K562 (cell line): ENCODE results near the gene IGF2. TPM values are rescaled to one million over a fixed set of nuclear protein-coding genes. Genes with fewer than 3 reads are reported as not detected.

Experiments used
- ATAC-seq: fragments of 200-7000 bp; cut with Tn5 transposase; 3 replicates; pipeline ENCODE4 v1.9.1; 2020; ENCODE audit warnings: moderate library complexity
- BruUV-seq: library from RNA; stranded (reverse); fragments of 400-500 nt; replicated peaks from 2 replicates; lab custom pipeline; 2021; lab: Mats Ljungman, UMichigan
- CTCF ChIA-PET: fragments of 300-600 bp; formaldehyde crosslinking; extraction: SDS; loops from one replicate; lab custom pipeline; 2021; ENCODE audit warnings: low intra/inter-chr PET ratio; lab: Yijun Ruan, JAX
- POLR2A ChIA-PET: fragments of 300-600, 350-650 bp; sonication (Branson Sonifier 250); formaldehyde crosslinking; extraction: SDS; loops from one replicate; lab custom pipeline; 2021; ENCODE audit warnings: antibody characterized with exemption, inconsistent platforms; lab: Yijun Ruan, JAX
- DNase-seq, 4 experiments: peaks; one replicate each; pipeline versions ENCODE4 v3.0.0 to v3.0.0-alpha.2; 2011 to 2018; ENCODE audit warnings: low spot score in 3 of 4, mixed read lengths in 3 of 4; ENCODE audit errors: extremely low read depth in 1 of 4
- FAIRE-seq: peaks from 2 replicates; lab custom pipeline; 2011; peaks lifted over from hg19 to GRCh38; lab: Jason Lieb, UNC
- H2AFZ ChIP-seq: 2 replicates; pipeline ENCODE4 v1.6.0; 2011; ENCODE audit warnings: low read depth, low read length, control low read depth, inconsistent platforms
- H3K27ac ChIP-seq: fragments of 200-600 bp; 3 replicates; pipeline ENCODE4 v1.8.0; 2011; ENCODE audit warnings: low read depth, mild to moderate bottlenecking, control low read depth, inconsistent platforms, low read length, moderate library complexity, mixed read lengths; ENCODE audit errors: extremely low read depth
- H3K27me3 ChIP-seq, 2 experiments: fragments of 300-600 bp in 1 of 2; 2 replicates in 1 of 2; 3 replicates in 1 of 2; pipeline versions ENCODE4 v1.6.0 to v1.8.0; 2011; ENCODE audit warnings: inconsistent platforms in 2 of 2, low read length in 2 of 2, mild to moderate bottlenecking in 1 of 2, mixed read lengths in 1 of 2, moderate library complexity in 1 of 2; ENCODE audit not compliant: control insufficient read depth in 2 of 2, insufficient read depth in 2 of 2
- H3K36me3 ChIP-seq: fragments of 300-600 bp; 3 replicates; pipeline ENCODE4 v1.8.0; 2011; ENCODE audit warnings: mild to moderate bottlenecking, low read length, inconsistent platforms; ENCODE audit not compliant: control insufficient read depth, insufficient read depth
- H3K4me1 ChIP-seq, 2 experiments: fragments of 200-600 bp in 1 of 2; replicated peaks in 1 of 2; 2 replicates in 1 of 2; 3 replicates in 1 of 2; pipeline versions ENCODE4 v1.5.1 to v1.8.0; 2011; ENCODE audit warnings: inconsistent platforms in 2 of 2, low read length in 2 of 2, mild to moderate bottlenecking in 1 of 2, mixed read lengths in 1 of 2, moderate library complexity in 1 of 2; ENCODE audit not compliant: control insufficient read depth in 2 of 2, insufficient read depth in 2 of 2
- H3K4me2 ChIP-seq: 2 replicates; pipeline ENCODE4 v1.6.1; 2011; ENCODE audit warnings: low read length, control low read depth, inconsistent platforms, mixed read lengths; ENCODE audit not compliant: insufficient read depth
- H3K4me3 ChIP-seq: fragments of 200-600 bp; sonication (generic), shearing (Covaris generic); 2 replicates; pipeline ENCODE4 v1.5.1; 2016; ENCODE audit warnings: control low read depth, inconsistent platforms
- H3K79me2 ChIP-seq: fragments of 200-600 bp; 3 replicates; pipeline ENCODE4 v1.8.0; 2011; ENCODE audit warnings: low read length, inconsistent platforms; ENCODE audit not compliant: control insufficient read depth, insufficient read depth
- H3K9ac ChIP-seq, 2 experiments: 2 replicates each; pipeline versions ENCODE4 v1.6.0 to v1.6.1; 2011; ENCODE audit warnings: low read depth in 2 of 2, low read length in 2 of 2, control low read depth in 1 of 2, inconsistent platforms in 1 of 2, mild to moderate bottlenecking in 1 of 2, mixed read lengths in 1 of 2; ENCODE audit not compliant: insufficient read depth in 1 of 2
- H3K9me1 ChIP-seq: one replicate; pipeline ENCODE4 v1.6.0; 2011; ENCODE audit warnings: inconsistent platforms, mild to moderate bottlenecking, low read length, moderate library complexity; ENCODE audit not compliant: control insufficient read depth, insufficient read depth
- H3K9me3 ChIP-seq: replicated peaks from 2 replicates; pipeline ENCODE4 v1.5.1; 2011; ENCODE audit warnings: low read depth, low read length, inconsistent platforms; ENCODE audit not compliant: control insufficient read depth, insufficient read depth
- H4K20me1 ChIP-seq: replicated peaks from 2 replicates; pipeline ENCODE4 v1.6.1; 2011; ENCODE audit warnings: low read length, inconsistent platforms, mixed read lengths; ENCODE audit not compliant: control insufficient read depth, insufficient read depth
- IFI16 ChIP-seq: fragments of 250-450 bp; sonication (Bioruptor Pico); IDR thresholded peaks from 2 replicates; pipeline ENCODE4 v2.1.2; 2022; ENCODE audit warnings: mild to moderate bottlenecking, inconsistent platforms
- SIX5 ChIP-seq, 2 experiments: IDR thresholded peaks; 2 replicates each; pipeline ENCODE4 v1.6.1; 2011; ENCODE audit warnings: low read length in 2 of 2, borderline replicate concordance in 1 of 2, low read depth in 1 of 2, mild to moderate bottlenecking in 1 of 2, moderate library complexity in 1 of 2; ENCODE audit not compliant: insufficient read depth in 1 of 2
- SMAD1 ChIP-seq: fragments of 150-350 bp; IDR thresholded peaks from 2 replicates; pipeline ENCODE4 v1.6.1; 2014; ENCODE audit warnings: low read length, low read depth; ENCODE audit not compliant: partially characterized antibody
- SMARCB1 ChIP-seq: IDR thresholded peaks from 2 replicates; pipeline ENCODE4 v1.6.1; 2011; ENCODE audit warnings: improper control_type of control experiment, low read depth; ENCODE audit not compliant: insufficient read length
- STAT5B ChIP-seq: fragments of 250-450 bp; sonication (Bioruptor Pico); IDR thresholded peaks from 2 replicates; pipeline ENCODE4 v1.8.0; 2021; ENCODE audit warnings: mild to moderate bottlenecking, inconsistent platforms
- ZSCAN29 ChIP-seq: fragments of 450-650 bp; IDR thresholded peaks from 2 replicates; pipeline ENCODE4 v1.6.1; 2017
- WGBS: fragments of 100-300 bp; shearing (Covaris generic); methylation state at CpG from one replicate; pipeline ENCODE4 v1.1.6; 2016; ENCODE audit warnings: low coverage, mixed read lengths; ENCODE audit not compliant: insufficient coverage; ENCODE audit errors: missing lambda C conversion rate; 5-methylcytosine and 5-hydroxymethylcytosine counted together
- in situ Hi-C: fragments of 300-500 bp; cut with MboI; formaldehyde crosslinking; loops from 4 replicates; pipeline ENCODE4 v1.15.0; 2018; ENCODE audit warnings: inconsistent platforms, mixed read lengths
- intact Hi-C: fragments of 100-400 bp; cut with micrococcal nuclease; formaldehyde crosslinking; loops from 2 replicates; pipeline ENCODE4 v1.14.2; 2022
- polyA plus RNA-seq, 8 experiments: library from polyadenylated mRNA; depleted of rRNA in 4 of 8; stranded (reverse) in 5 of 8; unstranded in 3 of 8; fragments of >200 nt; fragmentation: Nextera tagmentation in 2 of 8; fragmentation: Illumina TruSeq in 1 of 8; extraction: Ambion mirVana in 2 of 8; extraction: Trizol in 1 of 8; gene quantifications; 2 replicates each; pipeline versions ENCODE4 v1.2.1 to v1.2.3, GENCODE V29; 2011 to 2014; ENCODE audit warnings: inconsistent platforms in 1 of 8, missing spikeins in 1 of 8
- total RNA-seq, 7 experiments: library from RNA; depleted of rRNA in 6 of 7; stranded (reverse); fragments of >200 nt in 6 of 7; fragmentation: Illumina TruSeq in 2 of 7; extraction: Trizol in 2 of 7; gene quantifications; 2 replicates each; pipeline versions ENCODE4 v1.2.1 to v1.2.3, GENCODE V29; 2011 to 2021; ENCODE audit warnings: low replicate concordance in 1 of 7
- TF ChIP-seq, protein P1 (sequence below): IDR thresholded peaks from 2 replicates; pipeline ENCODE4 v1.6.1; 2014; ENCODE audit warnings: antibody characterized with exemption
- TF ChIP-seq, protein P2 (sequence below), 2 experiments: fragments of 450-650 bp; formaldehyde crosslinking in 1 of 2; IDR thresholded peaks; 2 replicates each; pipeline versions ENCODE4 v1.4.0 to v1.6.1; 2014 to 2020; ENCODE audit warnings: mild to moderate bottlenecking in 2 of 2, borderline replicate concordance in 1 of 2, low read depth in 1 of 2
- TF ChIP-seq, protein P3 (sequence below): fragments of 250-450 bp; sonication (Bioruptor Pico); IDR thresholded peaks from 2 replicates; pipeline ENCODE4 v1.5.0; 2021

The IGF2 gene
- total and polyA plus RNA-seq, 9 of the 15 experiments (the other 6 are each of a cell fraction or from before 2014, with no cell fraction given): 0.16 TPM; not detected in 8

DNA sequence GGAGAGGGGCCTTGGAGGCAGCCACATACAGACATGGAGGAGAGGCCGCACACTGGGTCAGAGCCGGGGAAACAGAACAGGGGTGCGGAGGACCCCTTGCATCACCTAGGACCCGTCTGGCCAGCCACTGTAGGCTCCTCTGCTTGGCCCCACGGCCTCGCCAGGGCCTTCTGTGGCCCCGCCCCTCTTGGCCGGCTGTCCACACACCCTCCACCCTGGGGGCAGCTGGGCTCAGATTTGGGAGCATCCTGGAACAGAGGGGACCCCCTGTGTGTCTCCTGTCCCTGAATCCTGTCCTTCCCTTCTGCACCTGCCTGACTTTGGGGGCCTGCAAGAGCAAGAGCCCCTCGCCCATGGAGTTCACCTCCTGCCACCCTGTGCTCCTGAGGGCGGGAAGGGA, 40.3 kb upstream of the IGF2 start:
- no peak for FAIRE-seq
- H3K4me1 ChIP-seq: peaks cover 0 to 9% of the 10 kb centered on the region in 2 experiments; a peak in 2 of 5 replicates
- CTCF ChIA-PET: no interaction called here
- TF ChIP-seq ZSCAN29 (no peak), SMAD1 (no peak), IFI16 (CRISPR knock-in tag) (no peak), SMARCB1 (no peak), STAT5B (no peak), SIX5 (IDR thresholded peaks at IDR 0.05; ENCODE audit: borderline replicate concordance in 1 of 2, insufficient read depth in 1 of 2, low read depth in 1 of 2, low read length in 2 of 2) (no peak)
- TF ChIP-seq, protein P1, sequence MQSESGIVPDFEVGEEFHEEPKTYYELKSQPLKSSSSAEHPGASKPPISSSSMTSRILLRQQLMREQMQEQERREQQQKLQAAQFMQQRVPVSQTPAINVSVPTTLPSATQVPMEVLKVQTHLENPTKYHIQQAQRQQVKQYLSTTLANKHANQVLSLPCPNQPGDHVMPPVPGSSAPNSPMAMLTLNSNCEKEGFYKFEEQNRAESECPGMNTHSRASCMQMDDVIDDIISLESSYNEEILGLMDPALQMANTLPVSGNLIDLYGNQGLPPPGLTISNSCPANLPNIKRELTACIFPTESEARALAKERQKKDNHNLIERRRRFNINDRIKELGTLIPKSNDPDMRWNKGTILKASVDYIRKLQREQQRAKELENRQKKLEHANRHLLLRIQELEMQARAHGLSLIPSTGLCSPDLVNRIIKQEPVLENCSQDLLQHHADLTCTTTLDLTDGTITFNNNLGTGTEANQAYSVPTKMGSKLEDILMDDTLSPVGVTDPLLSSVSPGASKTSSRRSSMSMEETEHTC: no peak
- TF ChIP-seq, protein P2, sequence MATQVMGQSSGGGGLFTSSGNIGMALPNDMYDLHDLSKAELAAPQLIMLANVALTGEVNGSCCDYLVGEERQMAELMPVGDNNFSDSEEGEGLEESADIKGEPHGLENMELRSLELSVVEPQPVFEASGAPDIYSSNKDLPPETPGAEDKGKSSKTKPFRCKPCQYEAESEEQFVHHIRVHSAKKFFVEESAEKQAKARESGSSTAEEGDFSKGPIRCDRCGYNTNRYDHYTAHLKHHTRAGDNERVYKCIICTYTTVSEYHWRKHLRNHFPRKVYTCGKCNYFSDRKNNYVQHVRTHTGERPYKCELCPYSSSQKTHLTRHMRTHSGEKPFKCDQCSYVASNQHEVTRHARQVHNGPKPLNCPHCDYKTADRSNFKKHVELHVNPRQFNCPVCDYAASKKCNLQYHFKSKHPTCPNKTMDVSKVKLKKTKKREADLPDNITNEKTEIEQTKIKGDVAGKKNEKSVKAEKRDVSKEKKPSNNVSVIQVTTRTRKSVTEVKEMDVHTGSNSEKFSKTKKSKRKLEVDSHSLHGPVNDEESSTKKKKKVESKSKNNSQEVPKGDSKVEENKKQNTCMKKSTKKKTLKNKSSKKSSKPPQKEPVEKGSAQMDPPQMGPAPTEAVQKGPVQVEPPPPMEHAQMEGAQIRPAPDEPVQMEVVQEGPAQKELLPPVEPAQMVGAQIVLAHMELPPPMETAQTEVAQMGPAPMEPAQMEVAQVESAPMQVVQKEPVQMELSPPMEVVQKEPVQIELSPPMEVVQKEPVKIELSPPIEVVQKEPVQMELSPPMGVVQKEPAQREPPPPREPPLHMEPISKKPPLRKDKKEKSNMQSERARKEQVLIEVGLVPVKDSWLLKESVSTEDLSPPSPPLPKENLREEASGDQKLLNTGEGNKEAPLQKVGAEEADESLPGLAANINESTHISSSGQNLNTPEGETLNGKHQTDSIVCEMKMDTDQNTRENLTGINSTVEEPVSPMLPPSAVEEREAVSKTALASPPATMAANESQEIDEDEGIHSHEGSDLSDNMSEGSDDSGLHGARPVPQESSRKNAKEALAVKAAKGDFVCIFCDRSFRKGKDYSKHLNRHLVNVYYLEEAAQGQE (IDR thresholded peaks at IDR 0.05; ENCODE audit: borderline replicate concordance): no peak
- TF ChIP-seq, protein P2 (CRISPR knock-in tag; IDR thresholded peaks at IDR 0.05; ENCODE audit: low read depth): no peak
- TF ChIP-seq, protein P3, sequence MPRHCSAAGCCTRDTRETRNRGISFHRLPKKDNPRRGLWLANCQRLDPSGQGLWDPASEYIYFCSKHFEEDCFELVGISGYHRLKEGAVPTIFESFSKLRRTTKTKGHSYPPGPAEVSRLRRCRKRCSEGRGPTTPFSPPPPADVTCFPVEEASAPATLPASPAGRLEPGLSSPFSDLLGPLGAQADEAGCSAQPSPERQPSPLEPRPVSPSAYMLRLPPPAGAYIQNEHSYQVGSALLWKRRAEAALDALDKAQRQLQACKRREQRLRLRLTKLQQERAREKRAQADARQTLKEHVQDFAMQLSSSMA: no peak

More for the DNA sequence above, 40.3 kb upstream of the IGF2 start:
- Histone ChIP-seq H3K4me2 (no peak overlapping the region), H2AFZ (no peak overlapping the region), H3K36me3 (no peaks in the 10 kb centered on the region), H3K79me2 (no peaks in the 10 kb centered on the region), H3K9me3 (no peaks in the 10 kb centered on the region; the same call in 1 of the 2 replicates), H3K27me3 (peaks cover 14 to 57% of the 10 kb centered on the region in 2 experiments; a peak in 4 of 5 replicates), H3K4me3 (no peak overlapping the region), H3K9ac (no peak overlapping the region), H3K9me1 (no peaks in the 10 kb centered on the region), H3K27ac (no peak overlapping the region), H4K20me1 (no peaks in the 10 kb centered on the region; the same call in 1 of the 2 replicates)
- intact Hi-C loops: no loop called here
- in situ Hi-C loops: no loop called here
- ATAC-seq (no peak), DNase-seq (no peak)
- no TSS peak for BruUV-seq
- WGBS: 1% methylated on average over 10 of the region's 10 CpGs
- POLR2A ChIA-PET: no interaction called here
